GM23338 (cell line): ENCODE measurements around the gene PIGK.

ENCODE experiments used
- CREB1 ChIP-seq: fragments of 250-450 bp; sonication (Bioruptor Pico); IDR thresholded peaks from 2 replicates; pipeline ENCODE4 v1.5.0; 2020; ENCODE audit warnings: low read depth, mild to moderate bottlenecking, moderate library complexity
- CTCF ChIP-seq, 2 experiments: fragments of 200-600 bp in 1 of 2; sonication (generic) in 1 of 2; conservative IDR thresholded peaks; 2 replicates each; pipeline versions ENCODE4 v1.5.1 to v1.6.1; 2016 to 2017; ENCODE audit warnings: antibody characterized with exemption in 2 of 2, low read depth in 2 of 2, mild to moderate bottlenecking in 2 of 2, moderate library complexity in 1 of 2
- EZH2 ChIP-seq: fragments of 200-600 bp; sonication (generic); IDR thresholded peaks from one replicate; pipeline ENCODE4 v1.8.0; 2017; ENCODE audit warnings: antibody characterized with exemption, mild to moderate bottlenecking, low read depth; ENCODE audit not compliant: unreplicated experiment
- EZH2phosphoT487 ChIP-seq: fragments of 200-600 bp; sonication (generic); IDR thresholded peaks from one replicate; pipeline ENCODE4 v1.8.1; 2018; ENCODE audit warnings: antibody characterized with exemption; ENCODE audit not compliant: unreplicated experiment
- JUNB ChIP-seq: IDR thresholded peaks from one replicate; pipeline ENCODE4 v1.6.1; 2016; ENCODE audit warnings: antibody characterized with exemption; ENCODE audit not compliant: unreplicated experiment
- NANOG ChIP-seq: IDR thresholded peaks from 2 replicates; pipeline ENCODE4 v1.6.1; 2016; ENCODE audit warnings: antibody characterized with exemption, borderline replicate concordance
- POLR2AphosphoS5 ChIP-seq: IDR thresholded peaks from 2 replicates; pipeline ENCODE4 v1.6.1; 2016; ENCODE audit warnings: antibody characterized with exemption, low read depth
- REST ChIP-seq: IDR thresholded peaks from one replicate; pipeline ENCODE4 v1.6.1; 2018; ENCODE audit warnings: antibody characterized with exemption; ENCODE audit not compliant: unreplicated experiment
- STAT1 ChIP-seq: IDR thresholded peaks from one replicate; pipeline ENCODE4 v1.6.1; 2016; ENCODE audit warnings: antibody characterized with exemption; ENCODE audit not compliant: unreplicated experiment
- ZNF114 ChIP-seq: fragments of 250-450 bp; sonication (Bioruptor Pico); IDR thresholded peaks from 2 replicates; pipeline ENCODE4 v1.5.0; 2020; ENCODE audit warnings: mild to moderate bottlenecking, moderate library complexity
- ZNF462 ChIP-seq: fragments of 250-450 bp; sonication (Bioruptor Pico); IDR thresholded peaks from 2 replicates; pipeline ENCODE4 v1.5.0; 2020; ENCODE audit warnings: mild to moderate bottlenecking, moderate library complexity
- TF ChIP-seq, protein P1 (sequence below): IDR thresholded peaks from 2 replicates; pipeline ENCODE4 v1.6.1; 2016; ENCODE audit warnings: antibody characterized with exemption

- TF ChIP-seq POLR2AphosphoS5 (no peak), CTCF (conservative IDR thresholded peaks at IDR 0.05; ENCODE audit: low read depth in 2 of 2) (peak; percentile 76 to 84), NANOG (no peak), EZH2 (no peak), EZH2phosphoT487 (no peak), CREB1 (CRISPR knock-in tag) (no peak), REST (no peak), JUNB (no peak), STAT1 (no peak), ZNF114 (CRISPR knock-in tag) (no peak), ZNF462 (no peak)
- TF ChIP-seq, protein P1, sequence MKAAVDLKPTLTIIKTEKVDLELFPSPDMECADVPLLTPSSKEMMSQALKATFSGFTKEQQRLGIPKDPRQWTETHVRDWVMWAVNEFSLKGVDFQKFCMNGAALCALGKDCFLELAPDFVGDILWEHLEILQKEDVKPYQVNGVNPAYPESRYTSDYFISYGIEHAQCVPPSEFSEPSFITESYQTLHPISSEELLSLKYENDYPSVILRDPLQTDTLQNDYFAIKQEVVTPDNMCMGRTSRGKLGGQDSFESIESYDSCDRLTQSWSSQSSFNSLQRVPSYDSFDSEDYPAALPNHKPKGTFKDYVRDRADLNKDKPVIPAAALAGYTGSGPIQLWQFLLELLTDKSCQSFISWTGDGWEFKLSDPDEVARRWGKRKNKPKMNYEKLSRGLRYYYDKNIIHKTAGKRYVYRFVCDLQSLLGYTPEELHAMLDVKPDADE: no peak
These were observed 92.9 kb downstream of the PIGK start for GRCh38 chr1:77126307-77126706.
